GM21526 (cell line): ENCODE data around the gene NEXN.

Experiments used
- ATAC-seq: cut with Tn5 transposase; IDR thresholded peaks from one replicate; pipeline ENCODE4 v1.9.1; 2021; ENCODE audit warnings: moderate library complexity; ENCODE audit not compliant: unreplicated experiment, low FRiP score

NEXN gene

GRCh38 chr1:77888081-77888780, at the start of gene NEXN:
Gene NEXN, plus strand, starts transcription at chr1:77888624. Its CDS starts 27,483 bp downstream, at chr1:77916107.
- ATAC-seq = peak; percentile 24

GRCh38 chr1:77841574-77841973, 46.9 kb upstream of the NEXN start:
- no peak for ATAC-seq

- no peak for ATAC-seq
Observed at GRCh38 chr1:77845951-77846350, 42.5 kb upstream of the NEXN start.

DNA sequence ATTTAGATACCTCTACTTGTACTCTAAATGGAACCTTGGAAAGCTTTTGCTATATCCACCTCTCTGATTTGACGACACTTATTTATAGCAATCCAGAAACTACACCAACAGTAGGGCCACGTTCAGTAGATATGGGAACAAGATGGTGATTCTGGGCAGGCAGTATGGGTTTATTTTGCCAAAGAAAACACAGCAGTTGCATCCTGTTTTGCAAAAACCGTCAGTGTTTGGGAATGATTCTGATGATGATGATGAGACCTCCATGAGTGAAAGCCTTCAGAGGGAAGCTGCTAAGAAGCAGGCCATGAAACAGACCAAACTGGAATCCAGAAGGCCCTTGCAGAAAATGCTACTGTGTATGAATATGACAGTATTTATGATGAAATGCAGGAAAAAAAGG, 41.5 kb upstream of the NEXN start:
- ATAC-seq = no peak

DNA sequence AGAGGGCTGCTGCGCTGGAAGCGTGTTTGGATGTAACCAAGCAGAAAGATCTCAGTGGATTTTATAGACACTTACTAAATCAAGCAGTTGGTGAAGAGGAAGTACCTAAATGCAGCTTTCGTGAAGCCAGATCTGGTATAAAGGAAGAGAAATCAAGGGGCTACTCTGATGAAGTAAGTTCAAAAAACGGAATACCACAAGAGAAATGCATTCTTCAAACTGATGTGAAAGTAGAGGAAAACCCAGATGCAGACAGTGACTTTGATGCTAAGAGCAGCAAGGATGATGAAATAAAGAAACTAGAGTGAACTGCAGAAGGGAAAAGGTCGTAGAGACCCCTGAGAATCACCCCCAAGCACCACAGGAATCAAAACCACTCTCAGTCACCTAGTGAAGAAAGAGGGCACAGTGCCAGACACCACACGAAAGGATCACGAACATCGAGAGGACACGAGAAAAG, 40.8 kb upstream of the NEXN start:
- ATAC-seq = no peak

DNA sequence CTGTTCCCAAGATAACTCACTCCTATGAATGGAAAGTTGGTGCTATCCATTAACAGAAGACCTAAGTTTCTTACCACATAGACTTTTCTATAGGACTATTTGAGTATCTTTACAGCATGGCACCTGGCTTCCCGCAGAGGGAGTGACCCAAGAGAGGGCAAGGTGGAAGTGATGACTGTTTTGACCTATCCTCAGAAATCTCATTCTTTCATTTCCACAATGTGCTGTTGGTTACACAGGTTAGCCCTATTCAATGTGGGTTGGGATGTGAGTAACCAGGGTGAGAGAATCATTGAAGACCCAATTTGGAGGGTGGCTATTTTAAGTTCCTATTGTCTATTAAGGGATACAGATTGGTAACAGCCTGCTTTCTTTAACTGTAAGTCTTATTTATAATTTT, 38.3 kb upstream of the NEXN start:
- ATAC-seq = no peak

- no peak for ATAC-seq
Observed at GRCh38 chr1:77857552-77857951, 30.9 kb upstream of the NEXN start.

GRCh38 chr1:77858725-77859124, 29.7 kb upstream of the NEXN start:
- ATAC-seq = no peak

GRCh38 chr1:77859248-77859647, 29.2 kb upstream of the NEXN start:
- ATAC-seq = no peak

GRCh38 chr1:77866296-77866695, 22.1 kb upstream of the NEXN start:
- ATAC-seq = no peak

DNA sequence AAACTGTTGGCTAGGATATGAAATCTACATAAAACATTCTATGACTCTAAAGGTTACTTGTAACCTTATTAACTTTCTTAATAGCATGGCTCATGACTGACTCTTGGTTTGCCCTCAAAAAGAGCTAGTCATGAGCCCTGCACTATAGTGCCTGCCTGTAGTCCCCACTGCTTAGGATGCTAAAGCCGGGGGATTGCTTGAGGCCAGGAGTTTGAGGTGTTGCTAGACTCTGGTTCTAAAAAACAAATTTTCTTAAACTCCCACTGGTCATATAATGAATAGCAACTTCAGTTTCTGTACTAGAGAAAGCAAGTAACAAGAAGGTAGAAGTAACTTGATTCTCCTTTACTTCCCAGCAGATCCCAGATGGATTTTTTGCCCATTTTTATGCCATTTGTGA, 15.8 kb upstream of the NEXN start:
- ATAC-seq = no peak

GRCh38 chr1:77873461-77873860, 15.0 kb upstream of the NEXN start:
- no peak for ATAC-seq

DNA sequence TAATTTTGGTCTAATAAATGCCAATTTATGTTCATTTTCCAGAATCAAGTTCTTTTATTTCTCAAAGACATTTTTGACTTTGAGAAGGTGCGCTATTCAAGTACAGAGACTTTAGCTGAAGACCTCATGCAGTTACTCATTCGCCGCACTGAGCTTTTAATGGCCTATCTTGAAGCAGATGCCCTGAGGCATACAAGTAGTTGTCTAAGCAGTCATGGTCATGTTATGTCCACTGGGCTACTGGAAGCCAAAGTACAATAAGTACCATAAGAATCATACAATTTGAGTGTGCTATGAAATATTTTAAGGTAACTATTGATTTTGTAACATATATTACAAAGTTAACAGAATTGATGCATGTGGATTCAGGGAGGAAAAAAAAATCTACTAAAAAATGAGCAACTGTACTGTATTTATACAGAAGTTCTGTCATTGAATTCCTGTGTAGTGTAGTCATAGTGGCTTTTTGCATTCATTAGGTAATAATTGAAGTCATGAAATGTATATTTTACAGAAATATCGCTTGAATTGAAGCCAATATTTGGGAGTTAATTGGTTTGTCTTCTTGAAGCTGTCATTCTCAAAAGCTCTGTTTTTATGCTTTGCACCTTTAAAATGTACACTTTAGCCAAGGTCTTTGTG, 13.5 kb upstream of the NEXN start:
- ATAC-seq = no peak

DNA sequence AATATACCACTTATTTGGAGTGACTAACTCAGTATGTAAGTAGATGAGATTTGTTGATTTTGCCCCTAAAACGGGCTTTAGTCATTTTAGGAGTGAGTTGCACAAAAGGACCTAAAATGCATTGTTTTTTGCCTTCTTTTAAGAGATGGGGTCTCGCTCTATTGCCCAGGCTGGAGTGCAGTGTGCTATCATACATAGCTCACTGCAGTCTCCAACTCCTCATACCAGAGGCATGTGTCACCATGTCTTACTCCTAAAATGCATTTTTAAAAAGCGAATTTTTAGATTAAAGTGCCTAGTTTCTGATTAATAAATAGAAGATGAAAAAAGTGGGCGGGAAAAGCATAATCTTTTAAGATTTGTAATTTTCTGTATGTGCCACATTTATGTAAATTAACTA, 11.5 kb upstream of the NEXN start:
- ATAC-seq = no peak

- no peak for ATAC-seq
Observed at GRCh38 chr1:77881061-77881460, 7.4 kb upstream of the NEXN start.

- ATAC-seq = no peak
Observed at GRCh38 chr1:77882411-77882810, 6.0 kb upstream of the NEXN start.

- ATAC-seq = peak; percentile 67
Observed at GRCh38 chr1:77888781-77889642, 588 bp downstream of the NEXN start.

GRCh38 chr1:77889671-77890070, 1.2 kb downstream of the NEXN start:
- no peak for ATAC-seq

GRCh38 chr1:77891200-77891599, 2.8 kb downstream of the NEXN start:
- ATAC-seq = no peak

DNA sequence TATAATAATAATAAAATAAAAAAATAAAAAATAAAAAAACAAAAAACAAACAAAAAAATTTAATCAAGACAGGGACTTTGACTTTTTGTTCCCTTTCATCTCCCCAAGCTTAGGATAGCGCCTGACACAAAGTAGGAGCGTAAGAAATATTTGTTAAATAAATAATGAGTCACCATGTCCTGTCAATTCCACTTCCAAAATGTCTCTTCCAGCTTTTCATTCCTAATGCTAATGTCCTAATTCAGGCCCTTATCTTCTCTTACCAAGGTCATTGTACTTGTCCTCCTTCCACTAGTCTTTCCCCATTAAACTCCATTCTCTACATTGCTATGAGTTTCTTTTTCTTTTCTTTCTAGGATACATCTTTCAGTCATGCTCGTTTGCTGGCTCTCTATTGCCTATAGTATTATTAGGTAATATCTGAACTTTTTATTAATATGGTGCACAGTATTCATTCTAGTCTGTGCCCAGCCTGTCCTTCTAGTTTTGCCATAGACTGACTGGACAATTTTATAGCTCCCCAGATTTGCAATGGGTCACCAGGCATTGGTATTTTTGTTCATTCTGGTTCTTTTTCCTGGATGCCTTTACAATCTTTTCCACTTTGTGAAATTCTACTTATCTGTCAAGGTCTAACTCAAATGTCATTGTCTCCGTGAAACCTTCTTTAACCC, 11.4 kb downstream of the NEXN start:
- ATAC-seq = no peak
